WTC11 (cell line): ENCODE measurements around the gene GNAI3.

Source experiments
- RELA ChIP-seq: sonication (generic); formaldehyde crosslinking; IDR thresholded peaks from 2 replicates; pipeline ENCODE4 v1.8.1; 2022; ENCODE audit warnings: missing genetic modification reagents, mild to moderate bottlenecking, borderline replicate concordance
- SP1 ChIP-seq: sonication (generic); formaldehyde crosslinking; conservative IDR thresholded peaks from 2 replicates; pipeline ENCODE4 v1.8.1; 2022; ENCODE audit warnings: missing genetic modification reagents
- TF ChIP-seq, protein P1 (sequence below): sonication (generic); formaldehyde crosslinking; IDR thresholded peaks from 2 replicates; pipeline ENCODE4 v1.8.0; 2023; ENCODE audit warnings: mild to moderate bottlenecking, missing genetic modification reagents
- TF ChIP-seq, protein P2 (sequence below): sonication (generic); formaldehyde crosslinking; conservative IDR thresholded peaks from 2 replicates; pipeline ENCODE4 v1.8.1; 2022; ENCODE audit warnings: mild to moderate bottlenecking, missing genetic modification reagents
- TF ChIP-seq, protein P3 (sequence below): fragments of 200-600 bp; IDR thresholded peaks from 2 replicates; pipeline ENCODE4 v1.8.0; 2022; ENCODE audit warnings: antibody characterized with exemption

DNA sequence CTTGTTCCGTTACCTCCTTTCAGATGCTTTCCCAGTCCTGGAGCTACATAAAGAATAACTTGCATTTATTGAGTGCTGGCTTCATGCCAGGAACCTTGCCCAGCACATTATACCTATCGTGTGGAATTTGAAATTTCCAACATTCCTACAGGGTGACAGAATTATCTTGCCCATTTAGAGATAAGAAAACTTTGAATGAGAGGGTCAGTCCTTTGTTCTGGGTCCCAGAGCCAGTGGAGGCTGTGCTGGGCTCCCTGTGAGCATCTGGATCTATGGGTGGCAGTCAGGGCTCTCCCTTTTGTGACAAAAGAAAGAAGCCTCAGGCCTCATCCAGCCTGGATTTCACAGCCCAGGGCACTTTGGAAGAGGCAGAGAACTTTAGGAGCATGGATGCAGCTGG lies 110.7 kb downstream of the GNAI3 start:
- TF ChIP-seq, protein P1, sequence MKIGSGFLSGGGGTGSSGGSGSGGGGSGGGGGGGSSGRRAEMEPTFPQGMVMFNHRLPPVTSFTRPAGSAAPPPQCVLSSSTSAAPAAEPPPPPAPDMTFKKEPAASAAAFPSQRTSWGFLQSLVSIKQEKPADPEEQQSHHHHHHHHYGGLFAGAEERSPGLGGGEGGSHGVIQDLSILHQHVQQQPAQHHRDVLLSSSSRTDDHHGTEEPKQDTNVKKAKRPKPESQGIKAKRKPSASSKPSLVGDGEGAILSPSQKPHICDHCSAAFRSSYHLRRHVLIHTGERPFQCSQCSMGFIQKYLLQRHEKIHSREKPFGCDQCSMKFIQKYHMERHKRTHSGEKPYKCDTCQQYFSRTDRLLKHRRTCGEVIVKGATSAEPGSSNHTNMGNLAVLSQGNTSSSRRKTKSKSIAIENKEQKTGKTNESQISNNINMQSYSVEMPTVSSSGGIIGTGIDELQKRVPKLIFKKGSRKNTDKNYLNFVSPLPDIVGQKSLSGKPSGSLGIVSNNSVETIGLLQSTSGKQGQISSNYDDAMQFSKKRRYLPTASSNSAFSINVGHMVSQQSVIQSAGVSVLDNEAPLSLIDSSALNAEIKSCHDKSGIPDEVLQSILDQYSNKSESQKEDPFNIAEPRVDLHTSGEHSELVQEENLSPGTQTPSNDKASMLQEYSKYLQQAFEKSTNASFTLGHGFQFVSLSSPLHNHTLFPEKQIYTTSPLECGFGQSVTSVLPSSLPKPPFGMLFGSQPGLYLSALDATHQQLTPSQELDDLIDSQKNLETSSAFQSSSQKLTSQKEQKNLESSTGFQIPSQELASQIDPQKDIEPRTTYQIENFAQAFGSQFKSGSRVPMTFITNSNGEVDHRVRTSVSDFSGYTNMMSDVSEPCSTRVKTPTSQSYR (CRISPR knock-in tag) = no peak
- TF ChIP-seq, protein P2, sequence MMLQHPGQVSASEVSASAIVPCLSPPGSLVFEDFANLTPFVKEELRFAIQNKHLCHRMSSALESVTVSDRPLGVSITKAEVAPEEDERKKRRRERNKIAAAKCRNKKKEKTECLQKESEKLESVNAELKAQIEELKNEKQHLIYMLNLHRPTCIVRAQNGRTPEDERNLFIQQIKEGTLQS = no peak
- TF ChIP-seq SP1 (no peak), RELA (no peak)
- TF ChIP-seq, protein P3, sequence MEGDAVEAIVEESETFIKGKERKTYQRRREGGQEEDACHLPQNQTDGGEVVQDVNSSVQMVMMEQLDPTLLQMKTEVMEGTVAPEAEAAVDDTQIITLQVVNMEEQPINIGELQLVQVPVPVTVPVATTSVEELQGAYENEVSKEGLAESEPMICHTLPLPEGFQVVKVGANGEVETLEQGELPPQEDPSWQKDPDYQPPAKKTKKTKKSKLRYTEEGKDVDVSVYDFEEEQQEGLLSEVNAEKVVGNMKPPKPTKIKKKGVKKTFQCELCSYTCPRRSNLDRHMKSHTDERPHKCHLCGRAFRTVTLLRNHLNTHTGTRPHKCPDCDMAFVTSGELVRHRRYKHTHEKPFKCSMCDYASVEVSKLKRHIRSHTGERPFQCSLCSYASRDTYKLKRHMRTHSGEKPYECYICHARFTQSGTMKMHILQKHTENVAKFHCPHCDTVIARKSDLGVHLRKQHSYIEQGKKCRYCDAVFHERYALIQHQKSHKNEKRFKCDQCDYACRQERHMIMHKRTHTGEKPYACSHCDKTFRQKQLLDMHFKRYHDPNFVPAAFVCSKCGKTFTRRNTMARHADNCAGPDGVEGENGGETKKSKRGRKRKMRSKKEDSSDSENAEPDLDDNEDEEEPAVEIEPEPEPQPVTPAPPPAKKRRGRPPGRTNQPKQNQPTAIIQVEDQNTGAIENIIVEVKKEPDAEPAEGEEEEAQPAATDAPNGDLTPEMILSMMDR = no peak
